Liver (tissue), 3 donors: ENCODE measurements around the gene VWA5B2.

ENCODE experiments used
- CTCF ChIP-seq: fragments of 150-350 bp; IDR thresholded peaks from 2 replicates; pipeline ENCODE4 v1.5.1; 2017; ENCODE audit warnings: improper control_type of control experiment, low read depth, low read length; ENCODE audit not compliant: missing input control
- FOXA2 ChIP-seq: IDR thresholded peaks from 2 replicates; pipeline ENCODE4 v1.6.1; 2016; ENCODE audit warnings: antibody characterized with exemption
- MAX ChIP-seq: IDR thresholded peaks from 2 replicates; pipeline ENCODE4 v1.6.1; 2016; ENCODE audit warnings: antibody characterized with exemption
- SP1 ChIP-seq: IDR thresholded peaks from 2 replicates; pipeline ENCODE4 v1.6.1; 2018; ENCODE audit warnings: antibody characterized with exemption, mild to moderate bottlenecking
- YY1 ChIP-seq: IDR thresholded peaks from 2 replicates; pipeline ENCODE4 v1.6.1; 2016; ENCODE audit warnings: antibody characterized with exemption, mild to moderate bottlenecking
- ZBTB33 ChIP-seq: IDR thresholded peaks from 2 replicates; pipeline ENCODE4 v1.6.1; 2016; ENCODE audit warnings: antibody characterized with exemption
- donor health status: healthy.
- donor health status: healthy.

- TF ChIP-seq MAX: no peak
- TF ChIP-seq ZBTB33: no peak
- no peak for TF ChIP-seq CTCF
- no peak for TF ChIP-seq YY1
- no peak for TF ChIP-seq FOXA2
- TF ChIP-seq SP1: no peak
These were observed 29.5 kb downstream of the VWA5B2 start for GRCh38 chr3:184258926-184259325.
